Measurements from ENCODE around the gene KHK. TPM values are rescaled to one million over a fixed set of nuclear protein-coding genes. Genes with fewer than 3 reads are reported as not detected.

KHK gene
- total and polyA plus RNA-seq, 9 of the 15 experiments (the other 6 are each of a cell fraction or from before 2014, with no cell fraction given): 1.5 to 10.7 (median 5.2) TPM

DNA sequence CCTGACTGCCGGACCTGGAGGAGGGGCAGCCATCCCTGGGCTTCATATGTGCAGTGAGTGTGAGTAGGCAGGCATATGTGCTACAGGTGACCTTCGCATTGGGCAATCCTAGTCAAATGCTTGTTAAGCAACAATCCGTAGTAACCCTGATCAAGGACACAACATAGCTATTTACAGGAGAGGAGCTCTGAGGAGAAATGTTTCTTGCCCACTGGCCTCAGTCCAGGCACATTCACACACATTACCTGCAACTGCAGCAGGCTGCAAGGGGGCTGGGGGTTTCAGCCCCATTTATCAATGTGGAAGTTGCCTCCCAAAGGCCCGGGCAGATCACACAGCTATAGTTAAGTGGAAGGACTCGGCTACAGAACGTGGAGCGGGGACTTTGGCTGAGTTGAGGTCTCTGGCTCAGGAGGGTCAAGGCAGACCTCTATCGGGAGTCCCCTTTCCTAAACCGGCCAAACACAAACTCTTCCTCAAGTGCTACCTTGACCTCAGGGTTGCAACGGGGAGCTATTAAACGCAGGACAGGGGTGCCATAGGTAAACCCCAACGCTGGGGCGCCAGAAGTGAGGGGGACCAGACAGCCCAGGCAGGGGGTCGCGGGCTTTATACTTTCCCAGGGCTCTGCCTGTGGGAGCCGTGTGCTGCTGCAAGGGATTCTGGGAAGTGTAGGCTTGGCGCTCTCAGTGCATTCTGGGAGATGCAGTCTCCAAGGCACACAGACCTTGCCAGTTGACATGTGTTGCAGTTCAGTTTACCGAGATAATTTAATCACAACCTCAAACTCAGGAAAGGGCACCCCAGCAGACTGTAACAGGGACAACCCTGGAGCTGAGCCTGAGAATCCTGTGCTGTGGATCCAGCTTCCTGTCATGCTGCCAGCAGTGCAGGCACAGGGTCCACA lies 9.4 kb downstream of the KHK start (continued):
- TF ChIP-seq, protein P1, sequence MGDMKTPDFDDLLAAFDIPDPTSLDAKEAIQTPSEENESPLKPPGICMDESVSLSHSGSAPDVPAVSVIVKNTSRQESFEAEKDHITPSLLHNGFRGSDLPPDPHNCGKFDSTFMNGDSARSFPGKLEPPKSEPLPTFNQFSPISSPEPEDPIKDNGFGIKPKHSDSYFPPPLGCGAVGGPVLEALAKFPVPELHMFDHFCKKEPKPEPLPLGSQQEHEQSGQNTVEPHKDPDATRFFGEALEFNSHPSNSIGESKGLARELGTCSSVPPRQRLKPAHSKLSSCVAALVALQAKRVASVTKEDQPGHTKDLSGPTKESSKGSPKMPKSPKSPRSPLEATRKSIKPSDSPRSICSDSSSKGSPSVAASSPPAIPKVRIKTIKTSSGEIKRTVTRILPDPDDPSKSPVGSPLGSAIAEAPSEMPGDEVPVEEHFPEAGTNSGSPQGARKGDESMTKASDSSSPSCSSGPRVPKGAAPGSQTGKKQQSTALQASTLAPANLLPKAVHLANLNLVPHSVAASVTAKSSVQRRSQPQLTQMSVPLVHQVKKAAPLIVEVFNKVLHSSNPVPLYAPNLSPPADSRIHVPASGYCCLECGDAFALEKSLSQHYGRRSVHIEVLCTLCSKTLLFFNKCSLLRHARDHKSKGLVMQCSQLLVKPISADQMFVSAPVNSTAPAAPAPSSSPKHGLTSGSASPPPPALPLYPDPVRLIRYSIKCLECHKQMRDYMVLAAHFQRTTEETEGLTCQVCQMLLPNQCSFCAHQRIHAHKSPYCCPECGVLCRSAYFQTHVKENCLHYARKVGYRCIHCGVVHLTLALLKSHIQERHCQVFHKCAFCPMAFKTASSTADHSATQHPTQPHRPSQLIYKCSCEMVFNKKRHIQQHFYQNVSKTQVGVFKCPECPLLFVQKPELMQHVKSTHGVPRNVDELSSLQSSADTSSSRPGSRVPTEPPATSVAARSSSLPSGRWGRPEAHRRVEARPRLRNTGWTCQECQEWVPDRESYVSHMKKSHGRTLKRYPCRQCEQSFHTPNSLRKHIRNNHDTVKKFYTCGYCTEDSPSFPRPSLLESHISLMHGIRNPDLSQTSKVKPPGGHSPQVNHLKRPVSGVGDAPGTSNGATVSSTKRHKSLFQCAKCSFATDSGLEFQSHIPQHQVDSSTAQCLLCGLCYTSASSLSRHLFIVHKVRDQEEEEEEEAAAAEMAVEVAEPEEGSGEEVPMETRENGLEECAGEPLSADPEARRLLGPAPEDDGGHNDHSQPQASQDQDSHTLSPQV (IDR thresholded peaks at IDR 0.05): peak; percentile 86
- TF ChIP-seq, protein P2, sequence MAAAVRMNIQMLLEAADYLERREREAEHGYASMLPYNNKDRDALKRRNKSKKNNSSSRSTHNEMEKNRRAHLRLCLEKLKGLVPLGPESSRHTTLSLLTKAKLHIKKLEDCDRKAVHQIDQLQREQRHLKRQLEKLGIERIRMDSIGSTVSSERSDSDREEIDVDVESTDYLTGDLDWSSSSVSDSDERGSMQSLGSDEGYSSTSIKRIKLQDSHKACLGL (CRISPR knock-in tag; IDR thresholded peaks at IDR 0.05; ENCODE audit: borderline replicate concordance, poor library complexity, severe bottlenecking): no peak
- TF ChIP-seq NFXL1 (CRISPR knock-in tag; IDR thresholded peaks at IDR 0.05): no peak
- no peak for TF ChIP-seq KLF1 (tag; IDR thresholded peaks at IDR 0.05)
- TF ChIP-seq ETS2 (tag; IDR thresholded peaks at IDR 0.05; ENCODE audit: borderline replicate concordance, poor library complexity, severe bottlenecking): no peak
- no peak for TF ChIP-seq ATF1 (CRISPR knock-in tag; IDR thresholded peaks at IDR 0.05)
- TF ChIP-seq ATF1 (tag; IDR thresholded peaks at IDR 0.05): no peak
- TF ChIP-seq SP2 (IDR thresholded peaks at IDR 0.05; ENCODE audit: extremely low read depth, low read depth, low read length, poor library complexity, severe bottlenecking): no peak
- TF ChIP-seq, protein P3, sequence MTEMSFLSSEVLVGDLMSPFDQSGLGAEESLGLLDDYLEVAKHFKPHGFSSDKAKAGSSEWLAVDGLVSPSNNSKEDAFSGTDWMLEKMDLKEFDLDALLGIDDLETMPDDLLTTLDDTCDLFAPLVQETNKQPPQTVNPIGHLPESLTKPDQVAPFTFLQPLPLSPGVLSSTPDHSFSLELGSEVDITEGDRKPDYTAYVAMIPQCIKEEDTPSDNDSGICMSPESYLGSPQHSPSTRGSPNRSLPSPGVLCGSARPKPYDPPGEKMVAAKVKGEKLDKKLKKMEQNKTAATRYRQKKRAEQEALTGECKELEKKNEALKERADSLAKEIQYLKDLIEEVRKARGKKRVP (CRISPR knock-in tag; IDR thresholded peaks at IDR 0.05): no peak
- TF ChIP-seq, protein P4, sequence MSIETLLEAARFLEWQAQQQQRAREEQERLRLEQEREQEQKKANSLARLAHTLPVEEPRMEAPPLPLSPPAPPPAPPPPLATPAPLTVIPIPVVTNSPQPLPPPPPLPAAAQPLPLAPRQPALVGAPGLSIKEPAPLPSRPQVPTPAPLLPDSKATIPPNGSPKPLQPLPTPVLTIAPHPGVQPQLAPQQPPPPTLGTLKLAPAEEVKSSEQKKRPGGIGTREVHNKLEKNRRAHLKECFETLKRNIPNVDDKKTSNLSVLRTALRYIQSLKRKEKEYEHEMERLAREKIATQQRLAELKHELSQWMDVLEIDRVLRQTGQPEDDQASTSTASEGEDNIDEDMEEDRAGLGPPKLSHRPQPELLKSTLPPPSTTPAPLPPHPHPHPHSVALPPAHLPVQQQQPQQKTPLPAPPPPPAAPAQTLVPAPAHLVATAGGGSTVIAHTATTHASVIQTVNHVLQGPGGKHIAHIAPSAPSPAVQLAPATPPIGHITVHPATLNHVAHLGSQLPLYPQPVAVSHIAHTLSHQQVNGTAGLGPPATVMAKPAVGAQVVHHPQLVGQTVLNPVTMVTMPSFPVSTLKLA (conservative IDR thresholded peaks at IDR 0.05): 0 out of 4 replicates have a peak, but pooled peaks of 1 of the 2 experiments have one; percentile 34
- no peak for TF ChIP-seq ZNF436 (CRISPR knock-in tag; IDR thresholded peaks at IDR 0.05)
- TF ChIP-seq MYC (IDR thresholded peaks at IDR 0.05; ENCODE audit: low read depth, low read length): peak; percentile 61; the same call in 1 of the 2 replicates
- no peak for TF ChIP-seq MYC (CRISPR knock-in tag; IDR thresholded peaks at IDR 0.05; ENCODE audit: borderline replicate concordance, low read depth)
- no peak for TF ChIP-seq SPI1 (IDR thresholded peaks at IDR 0.05; ENCODE audit: borderline replicate concordance, low read depth, low read length)
- TF ChIP-seq FOXM1 (IDR thresholded peaks at IDR 0.05; ENCODE audit: low read depth): no peak
- TF ChIP-seq FOXM1 (CRISPR knock-in tag; IDR thresholded peaks at IDR 0.05; ENCODE audit: low read depth): no peak
- TF ChIP-seq, protein P5, sequence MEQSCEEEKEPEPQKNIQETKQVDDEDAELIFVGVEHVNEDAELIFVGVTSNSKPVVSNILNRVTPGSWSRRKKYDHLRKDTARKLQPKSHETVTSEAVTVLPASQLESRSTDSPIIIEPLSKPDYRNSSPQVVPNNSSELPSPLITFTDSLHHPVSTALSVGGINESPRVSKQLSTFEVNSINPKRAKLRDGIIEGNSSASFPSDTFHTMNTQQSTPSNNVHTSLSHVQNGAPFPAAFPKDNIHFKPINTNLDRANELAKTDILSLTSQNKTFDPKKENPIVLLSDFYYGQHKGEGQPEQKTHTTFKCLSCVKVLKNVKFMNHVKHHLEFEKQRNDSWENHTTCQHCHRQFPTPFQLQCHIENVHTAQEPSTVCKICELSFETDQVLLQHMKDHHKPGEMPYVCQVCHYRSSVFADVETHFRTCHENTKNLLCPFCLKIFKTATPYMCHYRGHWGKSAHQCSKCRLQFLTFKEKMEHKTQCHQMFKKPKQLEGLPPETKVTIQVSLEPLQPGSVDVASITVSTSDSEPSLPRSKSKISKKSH (CRISPR knock-in tag; IDR thresholded peaks at IDR 0.05): no peak
- no peak for TF ChIP-seq ZBTB17 (CRISPR knock-in tag; IDR thresholded peaks at IDR 0.05)
